ENCODE measurements around the gene BTBD6. TPM values are rescaled to one million over a fixed set of nuclear protein-coding genes. Genes with fewer than 3 reads are reported as not detected.

BTBD6 gene
- total RNA-seq, 1 experiment from 2014 or later: 0.26 TPM

GRCh38 chr14:105208738-105209075, 39.6 kb upstream of the BTBD6 start:
- BruUV-seq (replicated peaks): no TSS peak
- ATAC-seq: no peak
- Histone ChIP-seq H3K27me3 (ENCODE audit: control insufficient read depth, insufficient read depth, low read length) (no peaks in the 10 kb centered on the region), H3K27ac (ENCODE audit: low read length) (no peak overlapping the region), H3K36me3 (ENCODE audit: control insufficient read depth, insufficient read depth, low read length) (no peaks in the 10 kb centered on the region), H3K9me3 (ENCODE audit: control insufficient read depth, insufficient read depth, low read depth, low read length) (no peaks in the 10 kb centered on the region), H3K4me3 (ENCODE audit: low read depth in 2 of 2, low read length in 2 of 2) (no peak overlapping the region), H3K4me1 (ENCODE audit: control insufficient read depth, insufficient read depth, low read length) (no peaks in the 10 kb centered on the region; the same call in 1 of the 2 replicates)
- ChIA-PET POLR2A (interaction anchor here (0.7 kb wide), 1 partner anchor 168 kb away, joined by 14 read pairs; no protein-coding TSS in a partner anchor), CTCF (interaction anchor here (0.7 kb wide), 1 partner anchor 18 kb away, joined by 5 read pairs; no protein-coding TSS in a partner anchor)
- TF ChIP-seq POLR2AphosphoS5 (IDR thresholded peaks at IDR 0.05; ENCODE audit: low read depth, low read length): no peak
- TF ChIP-seq CTCF (IDR thresholded peaks at IDR 0.05): no peak
- TF ChIP-seq SIN3A (IDR thresholded peaks at IDR 0.05; ENCODE audit: borderline replicate concordance, insufficient read depth, low read depth, low read length): no peak
- in situ Hi-C loops (cut with HindIII; ENCODE audit: low pct_unique_long_range_greater_than_20kb, low sequenced_read_pairs): no loop called here
- DNase-seq (ENCODE audit: low read depth, low spot score): no peak
- intact Hi-C loops (cut with micrococcal nuclease; ENCODE audit: unreplicated experiment): no loop called here

- ChIA-PET CTCF (no interaction called here), POLR2A (no interaction called here)
- Histone ChIP-seq H3K36me3 (ENCODE audit: control insufficient read depth, insufficient read depth, low read length) (no peaks in the 10 kb centered on the region), H3K4me3 (ENCODE audit: low read depth in 2 of 2, low read length in 2 of 2) (no peak overlapping the region), H3K27me3 (ENCODE audit: control insufficient read depth, insufficient read depth, low read length) (no peaks in the 10 kb centered on the region), H3K9me3 (ENCODE audit: control insufficient read depth, insufficient read depth, low read depth, low read length) (no peaks in the 10 kb centered on the region), H3K27ac (ENCODE audit: low read length) (no peak overlapping the region), H3K4me1 (ENCODE audit: control insufficient read depth, insufficient read depth, low read length) (no peaks in the 10 kb centered on the region; the same call in 1 of the 2 replicates)
- in situ Hi-C loops (cut with HindIII; ENCODE audit: low pct_unique_long_range_greater_than_20kb, low sequenced_read_pairs) (no loop called here), intact Hi-C loops (cut with micrococcal nuclease; ENCODE audit: unreplicated experiment) (no loop called here)
- no peak for ATAC-seq
- no TSS peak for BruUV-seq (replicated peaks)
- no peak for TF ChIP-seq POLR2AphosphoS5 (IDR thresholded peaks at IDR 0.05; ENCODE audit: low read depth, low read length)
- no peak for DNase-seq (ENCODE audit: low read depth, low spot score)
Measured at GRCh38 chr14:105209091-105209490, 39.2 kb upstream of the BTBD6 start.

GRCh38 chr14:105209646-105210045, 38.7 kb upstream of the BTBD6 start:
- intact Hi-C loops (cut with micrococcal nuclease; ENCODE audit: unreplicated experiment): no loop called here
- no peak overlapping the region for H3K4me3 ChIP-seq (ENCODE audit: low read depth in 2 of 2, low read length in 2 of 2)
- H3K9me3 ChIP-seq (ENCODE audit: control insufficient read depth, insufficient read depth, low read depth, low read length): no peaks in the 10 kb centered on the region
- no TSS peak for BruUV-seq (replicated peaks)
- H3K27me3 ChIP-seq (ENCODE audit: control insufficient read depth, insufficient read depth, low read length): no peaks in the 10 kb centered on the region
- H3K36me3 ChIP-seq (ENCODE audit: control insufficient read depth, insufficient read depth, low read length): no peaks in the 10 kb centered on the region
- DNase-seq (ENCODE audit: low read depth, low spot score) (no peak), ATAC-seq (no peak)
- no peaks in the 10 kb centered on the region; the same call in 1 of the 2 replicates for H3K4me1 ChIP-seq (ENCODE audit: control insufficient read depth, insufficient read depth, low read length)
- POLR2A ChIA-PET: no interaction called here
- TF ChIP-seq CTCF (IDR thresholded peaks at IDR 0.05): no peak
- TF ChIP-seq REST (IDR thresholded peaks at IDR 0.05; ENCODE audit: insufficient read depth in 1 of 2, low read depth in 2 of 2, low read length in 1 of 2): no peak
- TF ChIP-seq POLR2AphosphoS5 (IDR thresholded peaks at IDR 0.05; ENCODE audit: low read depth, low read length): no peak
- no peak for TF ChIP-seq SIN3A (IDR thresholded peaks at IDR 0.05; ENCODE audit: borderline replicate concordance, insufficient read depth, low read depth, low read length)
- no peak for TF ChIP-seq TCF7L2 (IDR thresholded peaks at IDR 0.05; ENCODE audit: low read depth, low read length)
- CTCF ChIA-PET: no interaction called here
- H3K27ac ChIP-seq (ENCODE audit: low read length): no peak overlapping the region
- in situ Hi-C loops (cut with HindIII; ENCODE audit: low pct_unique_long_range_greater_than_20kb, low sequenced_read_pairs): no loop called here

Measured in Panc1 (cell line).